ENCODE results near the gene PES1.
"Not testable (repeated sequence)": the region's sequence is repeated elsewhere in the genome, so short reads cannot be mapped to it uniquely, and the experiment has no call there.

Gene PES1

GRCh38 chr22:30542811-30543188, 48.9 kb downstream of the PES1 start:
- Histone ChIP-seq H3K4me3 (ENCODE audit: low read length) (no peak overlapping the region), H3K36me3 (ENCODE audit: insufficient read depth, low read length) (no peaks in the 10 kb centered on the region), H3K9ac (ENCODE audit: low read depth, low read length) (no peak overlapping the region)

GRCh38 chr22:30541961-30542810, 49.5 kb downstream of the PES1 start:
- H3K36me3 ChIP-seq (ENCODE audit: insufficient read depth, low read length) = no peaks in the 10 kb centered on the region
- peaks cover 9% of the 10 kb centered on the region for H3K4me1 ChIP-seq (ENCODE audit: control insufficient read depth, insufficient read depth, low read length)
- peaks cover 34% of the 10 kb centered on the region for H3K27me3 ChIP-seq (ENCODE audit: control insufficient read depth, insufficient read depth, low read length)
- no peaks in the 10 kb centered on the region for H3K9me3 ChIP-seq (replicated peaks; ENCODE audit: low read length)
- H3K4me2 ChIP-seq (ENCODE audit: low read length) = peak overlapping the region; percentile 66
- H3K4me3 ChIP-seq (ENCODE audit: low read length) = peak overlapping the region; percentile 47
- H3K9ac ChIP-seq (ENCODE audit: low read depth, low read length) = no peak overlapping the region

More at GRCh38 chr22:30542811-30543188, 48.9 kb downstream of the PES1 start:
- no peaks in the 10 kb centered on the region for H3K9me3 ChIP-seq (replicated peaks; ENCODE audit: low read length)
- H3K4me1 ChIP-seq (ENCODE audit: control insufficient read depth, insufficient read depth, low read length) = peaks cover 9% of the 10 kb centered on the region
- peak overlapping the region; percentile 66 for H3K4me2 ChIP-seq (ENCODE audit: low read length)
- peaks cover 37% of the 10 kb centered on the region for H3K27me3 ChIP-seq (ENCODE audit: control insufficient read depth, insufficient read depth, low read length)

GRCh38 chr22:30541511-30541910, 50.2 kb downstream of the PES1 start:
- H3K9me3 ChIP-seq (replicated peaks; ENCODE audit: low read length); H3K9ac ChIP-seq (ENCODE audit: low read depth, low read length); H3K36me3 ChIP-seq (ENCODE audit: insufficient read depth, low read length); H3K4me2 ChIP-seq (ENCODE audit: low read length); H3K4me3 ChIP-seq (ENCODE audit: low read length); H3K4me1 ChIP-seq (ENCODE audit: control insufficient read depth, insufficient read depth, low read length): not testable (repeated sequence)
- H3K27me3 ChIP-seq (ENCODE audit: control insufficient read depth, insufficient read depth, low read length) = peaks cover 33% of the 10 kb centered on the region

DNA sequence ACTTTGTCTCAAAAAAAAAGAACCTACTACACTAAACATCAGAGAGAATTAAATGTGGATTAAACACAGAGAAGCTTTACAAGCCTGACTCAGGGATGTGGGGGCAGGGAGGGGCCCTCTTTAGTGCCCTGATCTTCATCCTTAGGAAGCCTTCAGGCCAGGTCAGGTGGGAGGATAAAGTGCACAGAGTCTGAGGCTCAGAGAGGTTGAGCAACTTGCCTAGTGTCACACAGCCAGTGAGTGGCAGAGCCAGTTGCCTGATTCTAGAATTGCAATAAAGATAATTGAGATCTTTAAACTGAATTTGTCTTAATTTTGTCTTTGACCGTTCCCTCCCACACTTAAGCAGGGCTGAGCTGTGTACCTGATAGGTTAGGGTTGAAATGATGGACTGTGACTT, 52.3 kb downstream of the PES1 start:
- Histone ChIP-seq H3K27me3 (ENCODE audit: control insufficient read depth, insufficient read depth, low read length) (peaks cover 33% of the 10 kb centered on the region), H3K4me2 (ENCODE audit: low read length) (no peak overlapping the region), H3K4me3 (ENCODE audit: low read length) (no peak overlapping the region), H3K36me3 (ENCODE audit: insufficient read depth, low read length) (no peaks in the 10 kb centered on the region), H3K4me1 (ENCODE audit: control insufficient read depth, insufficient read depth, low read length) (peaks cover 9% of the 10 kb centered on the region), H3K9ac (ENCODE audit: low read depth, low read length) (no peak overlapping the region), H3K9me3 (replicated peaks; ENCODE audit: low read length) (no peaks in the 10 kb centered on the region)

DNA sequence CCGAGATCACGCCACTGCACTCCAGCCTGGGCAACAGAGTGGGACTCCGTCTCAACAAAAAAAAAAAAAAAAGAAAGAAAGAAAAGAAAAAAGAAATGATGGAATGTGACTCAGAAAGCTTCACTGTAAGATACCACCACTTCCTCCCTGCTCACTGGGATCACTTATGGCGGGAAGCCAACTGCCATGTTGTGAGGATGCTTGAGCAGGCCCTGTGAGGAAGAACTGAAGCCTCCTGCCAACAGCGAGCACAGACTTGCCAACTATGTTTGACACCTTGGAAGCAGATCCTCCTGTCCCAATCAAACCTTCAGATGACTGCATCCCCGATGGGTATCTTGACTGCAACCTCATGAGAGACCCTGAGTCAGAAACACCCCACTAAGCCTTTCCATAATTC, 53.4 kb downstream of the PES1 start:
- peaks cover 34% of the 10 kb centered on the region for H3K27me3 ChIP-seq (ENCODE audit: control insufficient read depth, insufficient read depth, low read length)
- no peak overlapping the region for H3K4me3 ChIP-seq (ENCODE audit: low read length)
- H3K4me2 ChIP-seq (ENCODE audit: low read length) = no peak overlapping the region
- H3K36me3 ChIP-seq (ENCODE audit: insufficient read depth, low read length) = no peaks in the 10 kb centered on the region
- no peaks in the 10 kb centered on the region for H3K9me3 ChIP-seq (replicated peaks; ENCODE audit: low read length)
- no peak overlapping the region for H3K9ac ChIP-seq (ENCODE audit: low read depth, low read length)
- peaks cover 9% of the 10 kb centered on the region for H3K4me1 ChIP-seq (ENCODE audit: control insufficient read depth, insufficient read depth, low read length)

DNA sequence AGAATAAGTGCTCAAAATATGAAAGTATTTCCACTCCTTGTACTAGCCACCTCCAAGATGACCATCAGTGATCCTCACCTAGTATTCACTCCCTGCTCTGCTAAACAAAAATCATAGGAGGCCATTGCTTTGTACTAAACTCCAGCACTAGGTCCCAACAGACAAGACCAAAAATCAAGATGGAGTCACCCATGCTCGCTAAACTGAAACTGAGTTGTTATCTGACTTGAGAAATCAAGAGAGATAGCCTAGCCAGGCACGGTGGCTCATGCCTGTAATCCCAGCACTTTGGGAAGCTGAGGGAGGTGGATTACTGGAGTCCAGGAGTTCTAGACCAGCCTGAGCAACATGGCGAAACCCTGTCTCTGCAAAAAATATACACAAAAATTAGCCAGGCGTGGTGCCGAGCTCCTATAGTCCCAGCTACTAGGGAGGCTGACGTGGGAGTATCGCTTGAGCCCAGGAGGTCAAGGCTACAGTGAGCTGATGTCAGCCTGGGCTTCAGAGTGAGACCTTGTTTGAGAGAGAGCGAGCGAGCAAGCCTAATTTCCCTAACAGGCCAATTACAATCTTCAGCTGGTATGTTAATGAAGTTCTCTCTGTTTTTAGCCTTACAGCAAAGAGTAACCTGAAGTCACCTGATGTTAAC, 54.5 kb downstream of the PES1 start:
- no peaks in the 10 kb centered on the region for H3K36me3 ChIP-seq (ENCODE audit: insufficient read depth, low read length)
- H3K4me3 ChIP-seq (ENCODE audit: low read length) = no peak overlapping the region
- H3K9ac ChIP-seq (ENCODE audit: low read depth, low read length) = no peak overlapping the region
- H3K4me2 ChIP-seq (ENCODE audit: low read length) = no peak overlapping the region
- peaks cover 25% of the 10 kb centered on the region for H3K27me3 ChIP-seq (ENCODE audit: control insufficient read depth, insufficient read depth, low read length)
- H3K4me1 ChIP-seq (ENCODE audit: control insufficient read depth, insufficient read depth, low read length) = peaks cover 4% of the 10 kb centered on the region
- H3K9me3 ChIP-seq (replicated peaks; ENCODE audit: low read length) = no peaks in the 10 kb centered on the region

DNA sequence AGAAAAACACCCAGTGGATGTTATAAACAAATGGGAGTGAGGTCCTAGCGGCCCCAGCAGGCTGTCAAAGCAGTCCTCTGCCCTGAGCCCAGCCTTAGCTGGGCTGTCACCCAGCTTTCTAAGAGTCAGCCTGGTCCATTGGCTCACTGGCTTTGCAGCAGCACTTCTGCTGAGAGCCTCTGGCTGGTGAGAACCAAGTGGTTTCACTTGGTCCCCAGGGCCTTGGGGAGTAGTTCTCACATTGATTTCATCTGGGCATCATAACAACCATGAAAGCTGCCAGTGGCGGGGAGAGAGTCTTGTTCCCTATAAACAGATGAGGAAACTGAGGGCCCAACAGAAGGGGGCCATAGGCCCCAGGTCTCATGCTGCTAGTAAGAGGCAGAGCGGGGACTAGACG, 56.5 kb downstream of the PES1 start:
- Histone ChIP-seq H3K9ac (ENCODE audit: low read depth, low read length) (no peak overlapping the region), H3K27me3 (ENCODE audit: control insufficient read depth, insufficient read depth, low read length) (peaks cover 17% of the 10 kb centered on the region), H3K4me3 (ENCODE audit: low read length) (no peak overlapping the region), H3K36me3 (ENCODE audit: insufficient read depth, low read length) (no peaks in the 10 kb centered on the region), H3K9me3 (replicated peaks; ENCODE audit: low read length) (no peaks in the 10 kb centered on the region), H3K4me2 (ENCODE audit: low read length) (no peak overlapping the region), H3K4me1 (ENCODE audit: control insufficient read depth, insufficient read depth, low read length) (no peaks in the 10 kb centered on the region)

DNA sequence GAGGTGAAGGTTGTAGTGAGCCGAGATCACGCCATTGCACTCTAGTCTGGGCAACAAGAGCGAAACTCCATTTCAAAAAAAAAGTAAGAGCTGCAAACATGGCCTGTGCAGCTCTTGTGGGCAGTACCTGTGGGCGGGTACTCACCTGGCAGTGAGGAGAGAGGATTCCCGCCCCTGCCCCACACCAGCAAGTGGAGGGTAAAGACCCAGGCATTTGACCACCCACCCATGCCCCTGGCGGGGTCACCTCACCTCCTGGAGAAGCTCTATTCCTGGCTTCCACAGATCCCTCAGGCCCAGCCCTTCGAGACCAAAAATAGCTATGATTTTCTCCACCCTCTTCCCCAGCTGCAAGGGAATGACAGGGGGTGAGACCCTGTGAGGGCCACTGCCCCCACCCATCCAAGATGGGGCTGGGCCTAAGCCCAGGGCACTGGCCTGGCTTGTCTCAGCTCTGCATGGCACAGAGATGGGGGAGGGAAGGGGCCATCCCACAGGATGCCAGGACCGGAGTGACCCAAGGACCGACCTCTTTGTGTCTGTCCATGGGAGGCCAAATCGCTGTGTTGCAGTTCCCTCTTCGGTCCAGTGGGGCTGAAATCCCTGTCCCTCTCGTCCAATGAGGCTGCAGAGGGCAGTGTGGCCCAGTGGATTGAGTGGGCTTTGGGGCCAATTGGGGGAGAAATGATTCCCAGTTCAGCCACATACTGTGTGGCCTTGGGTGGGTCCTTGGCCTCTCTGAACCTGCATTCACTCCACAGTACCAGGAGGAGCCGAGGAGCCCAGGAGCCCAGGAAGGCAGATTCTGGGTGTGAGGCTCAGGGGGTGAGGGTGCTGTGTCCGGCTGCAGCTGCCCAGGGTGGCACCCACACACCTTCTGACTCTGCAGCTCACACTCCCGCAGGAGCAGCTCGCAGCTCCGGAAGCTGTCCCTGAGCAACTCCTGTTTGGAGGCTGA, 59.8 kb downstream of the PES1 start:
- Histone ChIP-seq H3K9me3 (replicated peaks; ENCODE audit: low read length) (no peaks in the 10 kb centered on the region), H3K4me2 (ENCODE audit: low read length) (no peak overlapping the region), H3K9ac (ENCODE audit: low read depth, low read length) (no peak overlapping the region), H3K4me1 (ENCODE audit: control insufficient read depth, insufficient read depth, low read length) (no peaks in the 10 kb centered on the region), H3K27me3 (ENCODE audit: control insufficient read depth, insufficient read depth, low read length) (peaks cover 8% of the 10 kb centered on the region), H3K36me3 (ENCODE audit: insufficient read depth, low read length) (no peaks in the 10 kb centered on the region), H3K4me3 (ENCODE audit: low read length) (no peak overlapping the region)

DNA sequence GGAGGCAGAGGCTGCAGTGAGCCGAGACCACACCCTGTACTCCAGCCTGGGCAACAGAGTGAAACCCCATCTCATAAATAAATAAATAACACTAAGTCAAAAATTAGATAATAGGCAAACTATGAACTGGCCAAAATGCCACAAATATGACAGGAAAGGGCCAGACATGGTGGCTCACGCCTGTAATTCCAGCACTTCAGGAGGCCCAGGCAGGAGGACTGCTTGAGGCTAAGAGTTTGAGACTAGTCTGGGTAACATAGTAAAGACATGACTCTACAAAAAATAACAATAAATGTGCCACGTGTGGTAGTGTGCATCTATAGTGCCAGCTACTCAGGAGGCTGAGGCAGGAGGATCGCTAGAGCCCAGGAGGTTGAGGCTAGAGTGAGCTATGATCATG, 65.1 kb downstream of the PES1 start:
- H3K4me1 ChIP-seq (ENCODE audit: control insufficient read depth, insufficient read depth, low read length) = no peaks in the 10 kb centered on the region
- no peaks in the 10 kb centered on the region for H3K9me3 ChIP-seq (replicated peaks; ENCODE audit: low read length)
- no peak overlapping the region for H3K4me2 ChIP-seq (ENCODE audit: low read length)
- H3K9ac ChIP-seq (ENCODE audit: low read depth, low read length) = no peak overlapping the region
- H3K4me3 ChIP-seq (ENCODE audit: low read length) = no peak overlapping the region
- no peaks in the 10 kb centered on the region for H3K36me3 ChIP-seq (ENCODE audit: insufficient read depth, low read length)
- peaks cover 29% of the 10 kb centered on the region for H3K27me3 ChIP-seq (ENCODE audit: control insufficient read depth, insufficient read depth, low read length)
